ENCODE data around the gene GRIN2A.
A peak's percentile ranks its signal among the peaks of the same experiment; 100 is the strongest.

The GRIN2A gene

GRCh38 chr16:10080051-10080772, 102.0 kb downstream of the GRIN2A start:
- Histone ChIP-seq H3K36me3 (replicated peaks) (no peaks in the 10 kb centered on the region), H3K27me3 (replicated peaks) (no peaks in the 10 kb centered on the region), H3K4me3 (ENCODE audit: low read depth, low read length) (no peak overlapping the region), H3K27ac (peak overlapping the region; percentile 30)
- TF ChIP-seq CTCF (IDR thresholded peaks at IDR 0.05; ENCODE audit: low read depth, low read length, missing control alignments): no peak
- peak; percentile 83 for DNase-seq
- in situ Hi-C loops (cut with HindIII; ENCODE audit: low pct_ligation_motif_present, low sequenced_read_pairs): no loop called here

GRCh38 chr16:10078541-10078949, 103.7 kb downstream of the GRIN2A start:
- Histone ChIP-seq H3K27ac (no peak overlapping the region), H3K36me3 (replicated peaks) (no peaks in the 10 kb centered on the region), H3K27me3 (replicated peaks) (no peaks in the 10 kb centered on the region), H3K4me3 (ENCODE audit: low read depth, low read length) (no peak overlapping the region)
- DNase-seq: no peak
- TF ChIP-seq CTCF (IDR thresholded peaks at IDR 0.05; ENCODE audit: low read depth, low read length, missing control alignments): no peak
- in situ Hi-C loops (cut with HindIII; ENCODE audit: low pct_ligation_motif_present, low sequenced_read_pairs): no loop called here

GRCh38 chr16:10077861-10078260, 104.4 kb downstream of the GRIN2A start:
- no peak for DNase-seq
- Histone ChIP-seq H3K36me3 (replicated peaks) (no peaks in the 10 kb centered on the region), H3K4me3 (ENCODE audit: low read depth, low read length) (no peak overlapping the region), H3K27me3 (replicated peaks) (no peaks in the 10 kb centered on the region), H3K27ac (no peak overlapping the region)
- TF ChIP-seq CTCF (IDR thresholded peaks at IDR 0.05; ENCODE audit: low read depth, low read length, missing control alignments): no peak
- in situ Hi-C loops (cut with HindIII; ENCODE audit: low pct_ligation_motif_present, low sequenced_read_pairs): no loop called here

- H3K27me3 ChIP-seq (replicated peaks): no peaks in the 10 kb centered on the region
- no peak overlapping the region for H3K4me3 ChIP-seq (ENCODE audit: low read depth, low read length)
- DNase-seq: no peak
- no peak for TF ChIP-seq CTCF (IDR thresholded peaks at IDR 0.05; ENCODE audit: low read depth, low read length, missing control alignments)
- no peak overlapping the region for H3K27ac ChIP-seq
- no peaks in the 10 kb centered on the region for H3K36me3 ChIP-seq (replicated peaks)
- in situ Hi-C loops (cut with HindIII; ENCODE audit: low pct_ligation_motif_present, low sequenced_read_pairs): no loop called here
These were observed 106.2 kb downstream of the GRIN2A start for GRCh38 chr16:10076037-10076436.

- H3K27ac ChIP-seq: no peak overlapping the region
- TF ChIP-seq CTCF (IDR thresholded peaks at IDR 0.05; ENCODE audit: low read depth, low read length, missing control alignments): no peak
- no peak overlapping the region for H3K4me3 ChIP-seq (ENCODE audit: low read depth, low read length)
- DNase-seq: no peak
- in situ Hi-C loops (cut with HindIII; ENCODE audit: low pct_ligation_motif_present, low sequenced_read_pairs): no loop called here
- no peaks in the 10 kb centered on the region for H3K36me3 ChIP-seq (replicated peaks)
- H3K27me3 ChIP-seq (replicated peaks): no peaks in the 10 kb centered on the region
These were observed 111.6 kb downstream of the GRIN2A start for GRCh38 chr16:10070591-10070990.

GRCh38 chr16:10069374-10069773, 112.9 kb downstream of the GRIN2A start:
- no peaks in the 10 kb centered on the region for H3K36me3 ChIP-seq (replicated peaks)
- no peak overlapping the region for H3K4me3 ChIP-seq (ENCODE audit: low read depth, low read length)
- no peaks in the 10 kb centered on the region for H3K27me3 ChIP-seq (replicated peaks)
- in situ Hi-C loops (cut with HindIII; ENCODE audit: low pct_ligation_motif_present, low sequenced_read_pairs): no loop called here
- no peak for TF ChIP-seq CTCF (IDR thresholded peaks at IDR 0.05; ENCODE audit: low read depth, low read length, missing control alignments)
- no peak for DNase-seq
- no peak overlapping the region for H3K27ac ChIP-seq
